Muscle layer of duodenum (tissue), 2 donors: ENCODE data around the gene PDGFD.

Source experiments
- H3K27ac ChIP-seq: one replicate; pipeline ENCODE4 v1.7.0; 2013; ENCODE audit warnings: mild to moderate bottlenecking, low read length
- H3K27me3 ChIP-seq: one replicate; pipeline ENCODE4 v1.7.0; 2013; ENCODE audit warnings: low read depth, mild to moderate bottlenecking, control low read depth, low read length
- H3K36me3 ChIP-seq, 2 donors: one replicate each; pipeline ENCODE4 v1.7.0; 2013; ENCODE audit warnings: low read length in 2 of 2, control low read depth in 1 of 2, mild to moderate bottlenecking in 1 of 2; ENCODE audit not compliant: insufficient read depth in 2 of 2, control insufficient read depth in 1 of 2
- H3K4me1 ChIP-seq, 2 donors: one replicate each; pipeline ENCODE4 v1.7.0; 2013; ENCODE audit warnings: low read length in 2 of 2, mild to moderate bottlenecking in 2 of 2, control low read depth in 1 of 2, moderate library complexity in 1 of 2; ENCODE audit not compliant: insufficient read depth in 2 of 2, control insufficient read depth in 1 of 2
- H3K4me3 ChIP-seq, 2 donors: one replicate each; pipeline ENCODE4 v1.7.0; 2013; ENCODE audit warnings: low read length in 2 of 2, low read depth in 1 of 2, mild to moderate bottlenecking in 1 of 2
- H3K9me3 ChIP-seq, 2 donors: one replicate each; pipeline ENCODE4 v1.7.0; 2013; ENCODE audit warnings: low read length in 2 of 2, control low read depth in 1 of 2, mild to moderate bottlenecking in 1 of 2; ENCODE audit not compliant: control insufficient read depth in 1 of 2
- donor health status: healthy.

PDGFD gene

GRCh38 chr11:104164028-104164520 lies at the start of gene PDGFD:
PDGFD (minus strand) TSS chr11:104164147.
- no peak within 1 kb of the TSS for H3K27ac ChIP-seq

DNA sequence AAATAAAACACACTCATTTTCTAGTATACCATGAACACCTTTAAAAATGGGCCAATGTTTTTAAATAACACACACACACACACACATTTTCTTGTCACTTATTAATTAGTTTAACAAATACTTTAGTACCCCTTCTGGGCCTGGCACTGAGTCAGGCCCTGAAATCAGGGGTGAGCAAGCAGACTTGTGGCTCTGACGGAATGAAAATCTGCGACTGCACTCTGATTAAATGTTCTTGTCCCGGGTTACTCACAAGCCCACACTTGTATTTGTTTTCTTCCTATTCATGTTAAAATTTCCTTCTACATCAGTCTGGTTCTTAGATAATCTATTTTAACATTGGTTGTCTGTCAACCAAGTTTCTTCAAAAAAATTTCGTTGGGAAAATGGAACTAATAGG lies 43.0 kb upstream of the PDGFD start:
- H3K36me3 ChIP-seq = no peaks in the 10 kb centered on the region
- H3K9me3 ChIP-seq = peaks cover 0 to 6% of the 10 kb centered on the region in 2 donors
- H3K27me3 ChIP-seq = no peaks in the 10 kb centered on the region
- no peak overlapping the region for H3K4me3 ChIP-seq
- no peaks in the 10 kb centered on the region for H3K4me1 ChIP-seq
- H3K27ac ChIP-seq = no peak overlapping the region

More at GRCh38 chr11:104164028-104164520, at the start of gene PDGFD:
- Histone ChIP-seq H3K36me3 (no peaks in the 10 kb centered on the region), H3K4me3 (peak within 1 kb of the TSS; percentile 61 to 85), H3K9me3 (no peaks in the 10 kb centered on the region), H3K4me1 (peaks cover 0 to 8% of the 10 kb centered on the region in 2 donors), H3K27me3 (no peaks in the 10 kb centered on the region)

DNA sequence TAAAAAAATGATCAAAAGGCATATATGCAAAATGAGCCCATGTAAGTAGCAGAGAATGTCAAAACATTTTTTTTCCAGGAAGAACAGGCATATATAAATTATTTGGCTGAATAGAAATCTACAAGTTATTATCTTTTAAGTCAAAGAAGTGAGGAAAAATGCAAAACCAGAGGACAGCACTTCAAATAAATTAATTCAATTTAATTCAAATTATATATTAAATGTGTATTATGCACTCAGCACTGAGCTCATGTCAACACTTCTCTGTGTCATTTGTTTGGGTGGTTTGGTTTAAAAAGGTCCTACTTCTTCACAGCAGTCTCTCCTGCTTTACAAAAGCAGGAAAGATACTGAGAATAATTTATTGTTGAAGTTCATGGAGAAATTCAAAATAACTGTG lies 41.9 kb upstream of the PDGFD start:
- Histone ChIP-seq H3K9me3 (peaks cover 0 to 2% of the 10 kb centered on the region in 2 donors), H3K4me3 (no peak overlapping the region), H3K4me1 (no peaks in the 10 kb centered on the region), H3K27me3 (no peaks in the 10 kb centered on the region), H3K27ac (no peak overlapping the region), H3K36me3 (no peaks in the 10 kb centered on the region)

- Histone ChIP-seq H3K36me3 (no peaks in the 10 kb centered on the region), H3K4me1 (no peaks in the 10 kb centered on the region), H3K4me3 (no peak overlapping the region), H3K27ac (no peak overlapping the region), H3K9me3 (no peaks in the 10 kb centered on the region), H3K27me3 (no peaks in the 10 kb centered on the region)
Measured at GRCh38 chr11:104200688-104201087, 36.7 kb upstream of the PDGFD start.

DNA sequence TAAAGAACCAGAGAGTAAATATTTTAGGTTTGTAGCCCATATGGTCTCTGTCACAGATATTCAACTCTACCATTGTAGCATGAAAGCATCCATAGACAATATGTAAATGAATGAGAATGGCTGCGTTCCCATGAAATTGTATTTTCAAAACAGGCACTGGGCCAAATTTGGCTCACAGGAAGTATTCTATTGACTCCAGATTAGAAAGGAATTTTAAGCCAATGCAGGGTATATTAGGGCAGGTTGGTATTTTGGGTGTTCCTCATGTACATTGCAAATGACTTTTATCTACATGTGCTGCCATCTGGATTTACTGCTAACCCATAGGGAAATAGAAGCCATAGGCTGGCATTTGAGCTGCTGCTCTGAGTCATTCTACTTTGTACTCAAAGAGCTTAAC lies 35.1 kb upstream of the PDGFD start:
- no peak overlapping the region for H3K4me3 ChIP-seq
- no peak overlapping the region for H3K27ac ChIP-seq
- H3K27me3 ChIP-seq = no peaks in the 10 kb centered on the region
- no peaks in the 10 kb centered on the region for H3K9me3 ChIP-seq
- H3K4me1 ChIP-seq = no peaks in the 10 kb centered on the region
- H3K36me3 ChIP-seq = no peaks in the 10 kb centered on the region

DNA sequence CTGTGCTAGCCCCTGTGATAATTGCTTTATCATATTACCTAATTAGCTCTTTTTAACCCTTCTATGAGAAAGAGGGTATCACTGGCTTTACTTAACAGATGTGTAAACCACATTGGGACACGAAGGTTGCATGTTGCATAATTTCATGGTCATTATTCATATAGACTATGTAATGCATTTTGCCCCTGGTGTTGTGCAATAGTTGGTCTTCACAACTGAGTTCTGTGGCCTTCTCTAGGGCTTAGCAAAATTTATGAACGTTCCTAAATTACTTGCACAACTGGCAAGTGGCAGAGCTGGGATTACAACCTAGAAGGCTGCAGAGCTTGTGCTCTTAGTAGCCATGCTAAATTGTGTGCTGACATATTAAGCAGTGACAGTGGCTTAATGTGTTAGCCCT lies 34.6 kb upstream of the PDGFD start:
- Histone ChIP-seq H3K4me3 (no peak overlapping the region), H3K27me3 (no peaks in the 10 kb centered on the region), H3K9me3 (no peaks in the 10 kb centered on the region), H3K27ac (no peak overlapping the region), H3K4me1 (no peaks in the 10 kb centered on the region), H3K36me3 (no peaks in the 10 kb centered on the region)

DNA sequence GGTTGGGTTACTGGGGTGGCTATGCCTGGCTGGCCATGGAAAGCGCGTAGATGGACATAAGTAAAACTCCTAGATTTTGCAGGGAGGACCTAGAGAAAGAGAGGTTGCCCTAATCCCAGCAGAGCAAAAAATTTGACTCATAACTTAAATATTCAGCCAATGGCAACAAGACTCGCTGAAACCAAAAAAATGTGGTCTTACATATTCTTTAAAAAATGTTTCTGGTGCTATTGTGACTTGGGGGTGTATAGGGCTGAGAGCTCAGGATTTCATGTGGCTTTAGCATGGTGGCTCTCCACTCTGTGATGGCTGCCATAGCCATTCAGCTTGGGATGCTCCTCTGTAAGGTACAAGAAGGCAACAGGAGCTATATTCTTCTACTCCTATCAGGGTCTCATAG lies 27.2 kb upstream of the PDGFD start:
- Histone ChIP-seq H3K4me3 (no peak overlapping the region), H3K27me3 (no peaks in the 10 kb centered on the region), H3K27ac (no peak overlapping the region), H3K9me3 (no peaks in the 10 kb centered on the region), H3K36me3 (no peaks in the 10 kb centered on the region), H3K4me1 (no peaks in the 10 kb centered on the region)

DNA sequence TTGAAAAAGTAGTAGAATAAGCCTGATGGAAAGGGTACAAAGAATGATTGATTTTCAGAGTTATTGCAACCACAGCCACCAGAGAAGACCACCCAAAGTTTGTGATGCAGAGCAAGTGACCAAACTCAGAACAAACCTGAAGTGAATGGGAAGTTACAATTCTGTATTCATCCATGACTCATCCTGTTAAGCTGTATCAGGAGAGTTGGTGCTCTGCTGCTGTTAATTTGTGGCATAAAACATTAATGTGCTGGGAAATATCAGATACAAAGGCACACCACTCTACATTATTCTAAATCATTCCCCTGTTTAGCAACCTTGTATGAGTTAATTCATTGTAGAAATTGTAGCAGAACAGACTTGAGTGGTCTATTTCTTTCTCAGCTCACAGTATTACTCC lies 19.6 kb upstream of the PDGFD start:
- Histone ChIP-seq H3K36me3 (no peaks in the 10 kb centered on the region), H3K9me3 (no peaks in the 10 kb centered on the region)

GRCh38 chr11:104175769-104176168 lies 11.8 kb upstream of the PDGFD start:
- H3K27ac ChIP-seq = no peak overlapping the region
- H3K27me3 ChIP-seq = no peaks in the 10 kb centered on the region
- no peaks in the 10 kb centered on the region for H3K9me3 ChIP-seq
- H3K4me3 ChIP-seq = no peak overlapping the region
- no peaks in the 10 kb centered on the region for H3K4me1 ChIP-seq
- H3K36me3 ChIP-seq = no peaks in the 10 kb centered on the region

More for the DNA sequence above, 19.6 kb upstream of the PDGFD start:
- Histone ChIP-seq H3K4me1 (no peaks in the 10 kb centered on the region), H3K27me3 (no peaks in the 10 kb centered on the region), H3K27ac (no peak overlapping the region), H3K4me3 (no peak overlapping the region)

- Histone ChIP-seq H3K27ac (no peak overlapping the region), H3K27me3 (no peaks in the 10 kb centered on the region), H3K4me1 (no peaks in the 10 kb centered on the region), H3K9me3 (no peaks in the 10 kb centered on the region), H3K4me3 (no peak overlapping the region), H3K36me3 (no peaks in the 10 kb centered on the region)
Measured at GRCh38 chr11:104169091-104169490, 5.1 kb upstream of the PDGFD start.

DNA sequence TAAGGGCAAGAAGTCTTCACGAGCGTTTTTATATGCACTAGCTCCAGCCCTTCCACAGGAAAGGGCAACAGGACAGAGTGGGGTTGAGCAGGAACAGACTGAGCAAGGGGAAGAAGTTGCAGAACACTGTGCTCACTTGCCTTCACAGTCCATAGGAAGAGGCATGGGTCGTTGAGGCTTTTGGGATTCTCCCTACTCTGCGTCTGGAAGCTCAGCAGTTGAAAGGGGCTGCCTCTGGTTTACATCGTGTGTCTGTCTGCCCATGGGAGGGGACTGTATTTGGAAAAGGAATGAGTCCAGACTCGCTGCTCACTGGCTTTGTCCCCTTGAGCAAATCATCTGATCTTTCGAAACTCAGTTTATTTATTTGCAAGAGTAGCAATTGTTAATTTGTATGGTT lies 1.1 kb upstream of the PDGFD start:
- Histone ChIP-seq H3K4me1 (peaks cover 0 to 8% of the 10 kb centered on the region in 2 donors), H3K27me3 (no peaks in the 10 kb centered on the region), H3K27ac (no peak overlapping the region), H3K9me3 (no peaks in the 10 kb centered on the region), H3K4me3 (no peak overlapping the region), H3K36me3 (no peaks in the 10 kb centered on the region)
